ENCODE results near the gene XAF1. TPM values are rescaled to one million over a fixed set of nuclear protein-coding genes. Genes with fewer than 3 reads are reported as not detected.

The XAF1 gene
- total RNA-seq, 1 experiment from 2014 or later = 0.20 TPM

DNA sequence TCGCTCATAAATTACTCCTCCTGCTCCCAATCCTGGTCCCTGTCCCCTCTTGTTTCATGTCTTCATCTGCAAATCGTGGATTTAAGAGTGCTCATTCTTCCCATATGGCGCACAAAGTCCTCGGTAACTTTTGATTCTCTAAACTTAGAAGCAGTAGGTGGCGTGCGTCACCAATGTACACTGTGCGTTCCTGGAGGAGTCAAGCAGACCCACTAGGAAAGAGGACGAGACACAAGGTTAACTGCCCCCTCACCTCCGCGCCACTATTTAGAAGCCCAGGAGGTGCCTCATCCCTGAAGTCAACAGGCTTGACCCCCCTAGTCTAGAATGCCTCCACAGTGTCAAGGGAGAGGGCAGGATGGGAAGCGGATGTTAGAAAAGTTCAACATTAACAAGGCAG lies 45.5 kb upstream of the XAF1 start:
- H3K4me1 Mint-ChIP-seq = peaks cover 21% of the 10 kb centered on the region
- no peak overlapping the region for H3K4me3 Mint-ChIP-seq
- H3K36me3 Mint-ChIP-seq = no peaks in the 10 kb centered on the region
- DNase-seq (ENCODE audit: low spot score) = no peak
- ChIA-PET CTCF (no interaction called here), POLR2A (no interaction called here)
- TF ChIP-seq ELF4 (CRISPR knock-in tag; IDR thresholded peaks at IDR 0.05; ENCODE audit: low read depth) (no peak), KAT7 (CRISPR knock-in tag; IDR thresholded peaks at IDR 0.05; ENCODE audit: borderline replicate concordance) (no peak), SMAD3 (CRISPR knock-in tag; IDR thresholded peaks at IDR 0.05; ENCODE audit: borderline replicate concordance) (no peak), ZNF232 (CRISPR knock-in tag; IDR thresholded peaks at IDR 0.05) (no peak), EMX1 (CRISPR knock-in tag; IDR thresholded peaks at IDR 0.05) (no peak), PRRX2 (CRISPR knock-in tag; IDR thresholded peaks at IDR 0.05) (no peak), ZNF671 (CRISPR knock-in tag; IDR thresholded peaks at IDR 0.05) (no peak), ATF1 (CRISPR knock-in tag; IDR thresholded peaks at IDR 0.05) (no peak), ZNF396 (CRISPR knock-in tag; IDR thresholded peaks at IDR 0.05; ENCODE audit: borderline replicate concordance) (no peak), ZNF121 (CRISPR knock-in tag; IDR thresholded peaks at IDR 0.05) (no peak), FOXP1 (CRISPR knock-in tag; IDR thresholded peaks at IDR 0.05; ENCODE audit: borderline replicate concordance) (no peak), SMAD4 (CRISPR knock-in tag; IDR thresholded peaks at IDR 0.05) (no peak), TEAD4 (CRISPR knock-in tag; IDR thresholded peaks at IDR 0.05) (no peak)
- TF ChIP-seq, protein P1, sequence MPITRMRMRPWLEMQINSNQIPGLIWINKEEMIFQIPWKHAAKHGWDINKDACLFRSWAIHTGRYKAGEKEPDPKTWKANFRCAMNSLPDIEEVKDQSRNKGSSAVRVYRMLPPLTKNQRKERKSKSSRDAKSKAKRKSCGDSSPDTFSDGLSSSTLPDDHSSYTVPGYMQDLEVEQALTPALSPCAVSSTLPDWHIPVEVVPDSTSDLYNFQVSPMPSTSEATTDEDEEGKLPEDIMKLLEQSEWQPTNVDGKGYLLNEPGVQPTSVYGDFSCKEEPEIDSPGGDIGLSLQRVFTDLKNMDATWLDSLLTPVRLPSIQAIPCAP (CRISPR knock-in tag; IDR thresholded peaks at IDR 0.05) = no peak
- TF ChIP-seq, protein P2, sequence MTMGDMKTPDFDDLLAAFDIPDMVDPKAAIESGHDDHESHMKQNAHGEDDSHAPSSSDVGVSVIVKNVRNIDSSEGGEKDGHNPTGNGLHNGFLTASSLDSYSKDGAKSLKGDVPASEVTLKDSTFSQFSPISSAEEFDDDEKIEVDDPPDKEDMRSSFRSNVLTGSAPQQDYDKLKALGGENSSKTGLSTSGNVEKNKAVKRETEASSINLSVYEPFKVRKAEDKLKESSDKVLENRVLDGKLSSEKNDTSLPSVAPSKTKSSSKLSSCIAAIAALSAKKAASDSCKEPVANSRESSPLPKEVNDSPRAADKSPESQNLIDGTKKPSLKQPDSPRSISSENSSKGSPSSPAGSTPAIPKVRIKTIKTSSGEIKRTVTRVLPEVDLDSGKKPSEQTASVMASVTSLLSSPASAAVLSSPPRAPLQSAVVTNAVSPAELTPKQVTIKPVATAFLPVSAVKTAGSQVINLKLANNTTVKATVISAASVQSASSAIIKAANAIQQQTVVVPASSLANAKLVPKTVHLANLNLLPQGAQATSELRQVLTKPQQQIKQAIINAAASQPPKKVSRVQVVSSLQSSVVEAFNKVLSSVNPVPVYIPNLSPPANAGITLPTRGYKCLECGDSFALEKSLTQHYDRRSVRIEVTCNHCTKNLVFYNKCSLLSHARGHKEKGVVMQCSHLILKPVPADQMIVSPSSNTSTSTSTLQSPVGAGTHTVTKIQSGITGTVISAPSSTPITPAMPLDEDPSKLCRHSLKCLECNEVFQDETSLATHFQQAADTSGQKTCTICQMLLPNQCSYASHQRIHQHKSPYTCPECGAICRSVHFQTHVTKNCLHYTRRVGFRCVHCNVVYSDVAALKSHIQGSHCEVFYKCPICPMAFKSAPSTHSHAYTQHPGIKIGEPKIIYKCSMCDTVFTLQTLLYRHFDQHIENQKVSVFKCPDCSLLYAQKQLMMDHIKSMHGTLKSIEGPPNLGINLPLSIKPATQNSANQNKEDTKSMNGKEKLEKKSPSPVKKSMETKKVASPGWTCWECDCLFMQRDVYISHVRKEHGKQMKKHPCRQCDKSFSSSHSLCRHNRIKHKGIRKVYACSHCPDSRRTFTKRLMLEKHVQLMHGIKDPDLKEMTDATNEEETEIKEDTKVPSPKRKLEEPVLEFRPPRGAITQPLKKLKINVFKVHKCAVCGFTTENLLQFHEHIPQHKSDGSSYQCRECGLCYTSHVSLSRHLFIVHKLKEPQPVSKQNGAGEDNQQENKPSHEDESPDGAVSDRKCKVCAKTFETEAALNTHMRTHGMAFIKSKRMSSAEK (CRISPR knock-in tag; IDR thresholded peaks at IDR 0.05; ENCODE audit: borderline replicate concordance) = no peak
- TF ChIP-seq, protein P3, sequence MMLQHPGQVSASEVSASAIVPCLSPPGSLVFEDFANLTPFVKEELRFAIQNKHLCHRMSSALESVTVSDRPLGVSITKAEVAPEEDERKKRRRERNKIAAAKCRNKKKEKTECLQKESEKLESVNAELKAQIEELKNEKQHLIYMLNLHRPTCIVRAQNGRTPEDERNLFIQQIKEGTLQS (CRISPR knock-in tag; conservative IDR thresholded peaks at IDR 0.05) = no peak
- TF ChIP-seq, protein P4, sequence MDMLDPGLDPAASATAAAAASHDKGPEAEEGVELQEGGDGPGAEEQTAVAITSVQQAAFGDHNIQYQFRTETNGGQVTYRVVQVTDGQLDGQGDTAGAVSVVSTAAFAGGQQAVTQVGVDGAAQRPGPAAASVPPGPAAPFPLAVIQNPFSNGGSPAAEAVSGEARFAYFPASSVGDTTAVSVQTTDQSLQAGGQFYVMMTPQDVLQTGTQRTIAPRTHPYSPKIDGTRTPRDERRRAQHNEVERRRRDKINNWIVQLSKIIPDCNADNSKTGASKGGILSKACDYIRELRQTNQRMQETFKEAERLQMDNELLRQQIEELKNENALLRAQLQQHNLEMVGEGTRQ (CRISPR knock-in tag; IDR thresholded peaks at IDR 0.05) = no peak
- TF ChIP-seq, protein P5, sequence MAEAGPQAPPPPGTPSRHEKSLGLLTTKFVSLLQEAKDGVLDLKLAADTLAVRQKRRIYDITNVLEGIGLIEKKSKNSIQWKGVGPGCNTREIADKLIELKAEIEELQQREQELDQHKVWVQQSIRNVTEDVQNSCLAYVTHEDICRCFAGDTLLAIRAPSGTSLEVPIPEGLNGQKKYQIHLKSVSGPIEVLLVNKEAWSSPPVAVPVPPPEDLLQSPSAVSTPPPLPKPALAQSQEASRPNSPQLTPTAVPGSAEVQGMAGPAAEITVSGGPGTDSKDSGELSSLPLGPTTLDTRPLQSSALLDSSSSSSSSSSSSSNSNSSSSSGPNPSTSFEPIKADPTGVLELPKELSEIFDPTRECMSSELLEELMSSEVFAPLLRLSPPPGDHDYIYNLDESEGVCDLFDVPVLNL (CRISPR knock-in tag; IDR thresholded peaks at IDR 0.05; ENCODE audit: borderline replicate concordance, low read depth) = no peak
- TF ChIP-seq, protein P6, sequence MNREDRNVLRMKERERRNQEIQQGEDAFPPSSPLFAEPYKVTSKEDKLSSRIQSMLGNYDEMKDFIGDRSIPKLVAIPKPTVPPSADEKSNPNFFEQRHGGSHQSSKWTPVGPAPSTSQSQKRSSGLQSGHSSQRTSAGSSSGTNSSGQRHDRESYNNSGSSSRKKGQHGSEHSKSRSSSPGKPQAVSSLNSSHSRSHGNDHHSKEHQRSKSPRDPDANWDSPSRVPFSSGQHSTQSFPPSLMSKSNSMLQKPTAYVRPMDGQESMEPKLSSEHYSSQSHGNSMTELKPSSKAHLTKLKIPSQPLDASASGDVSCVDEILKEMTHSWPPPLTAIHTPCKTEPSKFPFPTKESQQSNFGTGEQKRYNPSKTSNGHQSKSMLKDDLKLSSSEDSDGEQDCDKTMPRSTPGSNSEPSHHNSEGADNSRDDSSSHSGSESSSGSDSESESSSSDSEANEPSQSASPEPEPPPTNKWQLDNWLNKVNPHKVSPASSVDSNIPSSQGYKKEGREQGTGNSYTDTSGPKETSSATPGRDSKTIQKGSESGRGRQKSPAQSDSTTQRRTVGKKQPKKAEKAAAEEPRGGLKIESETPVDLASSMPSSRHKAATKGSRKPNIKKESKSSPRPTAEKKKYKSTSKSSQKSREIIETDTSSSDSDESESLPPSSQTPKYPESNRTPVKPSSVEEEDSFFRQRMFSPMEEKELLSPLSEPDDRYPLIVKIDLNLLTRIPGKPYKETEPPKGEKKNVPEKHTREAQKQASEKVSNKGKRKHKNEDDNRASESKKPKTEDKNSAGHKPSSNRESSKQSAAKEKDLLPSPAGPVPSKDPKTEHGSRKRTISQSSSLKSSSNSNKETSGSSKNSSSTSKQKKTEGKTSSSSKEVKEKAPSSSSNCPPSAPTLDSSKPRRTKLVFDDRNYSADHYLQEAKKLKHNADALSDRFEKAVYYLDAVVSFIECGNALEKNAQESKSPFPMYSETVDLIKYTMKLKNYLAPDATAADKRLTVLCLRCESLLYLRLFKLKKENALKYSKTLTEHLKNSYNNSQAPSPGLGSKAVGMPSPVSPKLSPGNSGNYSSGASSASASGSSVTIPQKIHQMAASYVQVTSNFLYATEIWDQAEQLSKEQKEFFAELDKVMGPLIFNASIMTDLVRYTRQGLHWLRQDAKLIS (CRISPR knock-in tag; IDR thresholded peaks at IDR 0.05; ENCODE audit: borderline replicate concordance) = no peak
- TF ChIP-seq, protein P7, sequence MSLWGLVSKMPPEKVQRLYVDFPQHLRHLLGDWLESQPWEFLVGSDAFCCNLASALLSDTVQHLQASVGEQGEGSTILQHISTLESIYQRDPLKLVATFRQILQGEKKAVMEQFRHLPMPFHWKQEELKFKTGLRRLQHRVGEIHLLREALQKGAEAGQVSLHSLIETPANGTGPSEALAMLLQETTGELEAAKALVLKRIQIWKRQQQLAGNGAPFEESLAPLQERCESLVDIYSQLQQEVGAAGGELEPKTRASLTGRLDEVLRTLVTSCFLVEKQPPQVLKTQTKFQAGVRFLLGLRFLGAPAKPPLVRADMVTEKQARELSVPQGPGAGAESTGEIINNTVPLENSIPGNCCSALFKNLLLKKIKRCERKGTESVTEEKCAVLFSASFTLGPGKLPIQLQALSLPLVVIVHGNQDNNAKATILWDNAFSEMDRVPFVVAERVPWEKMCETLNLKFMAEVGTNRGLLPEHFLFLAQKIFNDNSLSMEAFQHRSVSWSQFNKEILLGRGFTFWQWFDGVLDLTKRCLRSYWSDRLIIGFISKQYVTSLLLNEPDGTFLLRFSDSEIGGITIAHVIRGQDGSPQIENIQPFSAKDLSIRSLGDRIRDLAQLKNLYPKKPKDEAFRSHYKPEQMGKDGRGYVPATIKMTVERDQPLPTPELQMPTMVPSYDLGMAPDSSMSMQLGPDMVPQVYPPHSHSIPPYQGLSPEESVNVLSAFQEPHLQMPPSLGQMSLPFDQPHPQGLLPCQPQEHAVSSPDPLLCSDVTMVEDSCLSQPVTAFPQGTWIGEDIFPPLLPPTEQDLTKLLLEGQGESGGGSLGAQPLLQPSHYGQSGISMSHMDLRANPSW (CRISPR knock-in tag; conservative IDR thresholded peaks at IDR 0.05; ENCODE audit: low read depth) = no peak
- ATAC-seq = no peak
- H3K9me3 Mint-ChIP-seq = peaks cover 4% of the 10 kb centered on the region; the same call in 1 of the 2 replicates
- H3K27ac Mint-ChIP-seq = no peak overlapping the region
- peaks cover 42% of the 10 kb centered on the region for H3K27me3 Mint-ChIP-seq (ENCODE audit: low read depth)
